ENCODE data around the gene THSD4. TPM values are rescaled to one million over a fixed set of nuclear protein-coding genes. Genes with fewer than 3 reads are reported as not detected.
A peak's percentile ranks its signal among the peaks of the same experiment; 100 is the strongest.

THSD4 gene
- total RNA-seq, 1 donor from 2014 or later = 151 TPM

DNA sequence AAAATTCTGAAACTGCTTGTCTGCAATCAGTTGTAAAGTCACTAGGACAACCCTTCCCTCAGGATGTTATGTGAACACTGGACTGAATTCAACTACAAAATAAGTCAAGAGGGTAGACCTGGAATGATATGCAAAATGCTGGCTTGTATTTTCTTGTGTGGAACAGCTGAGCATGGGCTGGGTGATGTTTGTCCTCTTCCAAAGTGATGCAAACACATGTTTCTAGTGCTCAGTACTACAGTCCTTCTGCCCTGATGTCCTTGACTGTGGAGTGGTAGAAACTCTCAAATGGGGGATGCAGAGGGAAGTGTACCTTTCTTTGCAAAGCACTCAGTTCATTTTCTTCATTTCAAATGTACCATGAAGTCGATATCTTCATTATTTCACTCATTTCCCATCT is 258.6 kb downstream of the THSD4 start:
- Histone ChIP-seq H3K9me3 (no peaks in the 10 kb centered on the region), H3K27me3 (no peaks in the 10 kb centered on the region), H3K36me3 (no peaks in the 10 kb centered on the region), H3K27ac (peak overlapping the region; percentile 7 to 65), H3K4me3 (no peak overlapping the region), H3K4me1 (peaks cover 0 to 21% of the 10 kb centered on the region in 2 donors)
- no peak for TF ChIP-seq CTCF (IDR thresholded peaks at IDR 0.05)
- intact Hi-C loops (cut with DNase I) = no loop called here
- no peak for DNase-seq (ENCODE audit: low spot score in 2 of 2)

GRCh38 chr15:71374607-71375352 is 259.5 kb downstream of the THSD4 start:
- H3K27ac ChIP-seq = peak overlapping the region; percentile 12 to 65
- no peak overlapping the region for H3K4me3 ChIP-seq
- no peak for DNase-seq (ENCODE audit: low spot score in 2 of 2)
- TF ChIP-seq CTCF (IDR thresholded peaks at IDR 0.05) = no peak
- intact Hi-C loops (cut with DNase I) = loop anchor here (5.0 kb wide), 1 partner anchor 97 kb away; no protein-coding TSS in a partner anchor
- peaks cover 0 to 24% of the 10 kb centered on the region in 2 donors for H3K4me1 ChIP-seq
- no peaks in the 10 kb centered on the region for H3K27me3 ChIP-seq
- H3K36me3 ChIP-seq = no peaks in the 10 kb centered on the region
- no peaks in the 10 kb centered on the region for H3K9me3 ChIP-seq

- Histone ChIP-seq H3K9me3 (no peaks in the 10 kb centered on the region), H3K36me3 (no peaks in the 10 kb centered on the region), H3K4me1 (peaks cover 0 to 26% of the 10 kb centered on the region in 2 donors), H3K27me3 (no peaks in the 10 kb centered on the region), H3K4me3 (no peak overlapping the region), H3K27ac (no peak overlapping the region)
- no peak for DNase-seq (ENCODE audit: low spot score in 2 of 2)
- TF ChIP-seq CTCF (IDR thresholded peaks at IDR 0.05) = no peak
- intact Hi-C loops (cut with DNase I) = loop anchor here (5.0 kb wide), 1 partner anchor 99 kb away; no protein-coding TSS in a partner anchor
Measured at GRCh38 chr15:71375934-71376333, 260.7 kb downstream of the THSD4 start.

DNA sequence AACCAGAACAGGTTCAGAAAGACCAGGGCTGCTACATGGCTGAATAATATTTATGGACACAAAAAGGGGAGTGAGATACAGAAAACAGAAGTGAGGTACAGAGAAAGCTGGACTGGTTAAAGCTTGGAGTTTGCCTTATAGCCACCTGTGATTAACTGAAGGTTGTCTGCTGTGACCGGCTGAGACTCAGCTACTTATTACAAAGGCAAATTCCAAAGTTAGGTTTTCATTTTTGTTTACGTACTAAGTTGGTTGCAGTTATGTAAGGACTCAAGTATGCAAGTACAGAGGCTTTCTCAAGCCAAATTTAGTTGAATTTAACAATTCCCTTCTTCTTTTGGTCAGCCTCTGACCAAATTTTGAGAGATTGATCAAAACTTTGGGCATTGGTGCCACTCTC is 264.6 kb downstream of the THSD4 start:
- peaks cover 0 to 8% of the 10 kb centered on the region in 2 donors for H3K4me1 ChIP-seq
- intact Hi-C loops (cut with DNase I) = loop anchor here (5.0 to 10.0 kb wide), 4 partner anchors 103 to 365 kb away; no protein-coding TSS in a partner anchor

DNA sequence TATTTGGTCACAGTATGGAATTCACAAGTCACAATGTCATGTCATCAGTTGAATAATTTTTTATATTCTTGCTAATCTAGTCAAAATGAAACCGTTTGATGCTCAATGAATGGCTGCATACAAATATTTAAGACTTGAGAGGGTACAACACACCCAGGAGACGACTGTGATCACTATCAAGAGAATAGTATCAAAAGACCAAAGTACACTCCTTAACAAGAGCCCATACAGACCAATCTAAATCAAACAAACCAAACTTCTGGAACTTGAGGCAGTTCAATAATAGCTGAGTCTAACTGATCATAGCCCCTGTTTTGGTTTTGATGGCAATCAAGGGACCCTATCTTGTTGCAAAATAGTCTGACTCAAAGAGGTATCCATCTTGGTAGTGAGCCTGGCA is 265.1 kb downstream of the THSD4 start:
- H3K27ac ChIP-seq = peak overlapping the region; percentile 14 to 71
- no peak for TF ChIP-seq CTCF (IDR thresholded peaks at IDR 0.05)
- DNase-seq (ENCODE audit: low spot score in 2 of 2) = no peak
- peaks cover 0 to 13% of the 10 kb centered on the region in 2 donors for H3K4me1 ChIP-seq
- no peaks in the 10 kb centered on the region for H3K9me3 ChIP-seq
- no peaks in the 10 kb centered on the region for H3K27me3 ChIP-seq
- no peak overlapping the region for H3K4me3 ChIP-seq
- no peaks in the 10 kb centered on the region for H3K36me3 ChIP-seq
- intact Hi-C loops (cut with DNase I) = loop anchor here (5.0 to 10.0 kb wide), 3 partner anchors 268 to 364 kb away; no protein-coding TSS in a partner anchor

More for the DNA sequence above, 264.6 kb downstream of the THSD4 start:
- TF ChIP-seq CTCF (IDR thresholded peaks at IDR 0.05) = no peak
- no peaks in the 10 kb centered on the region for H3K27me3 ChIP-seq
- no peaks in the 10 kb centered on the region for H3K9me3 ChIP-seq
- H3K4me3 ChIP-seq = no peak overlapping the region
- H3K27ac ChIP-seq = peak overlapping the region; percentile 14 to 71
- no peaks in the 10 kb centered on the region for H3K36me3 ChIP-seq
- no peak for DNase-seq (ENCODE audit: low spot score in 2 of 2)

Data from ascending aorta (tissue), 2 donors.